Measurements from ENCODE around the gene OR2B2. TPM values are rescaled to one million over a fixed set of nuclear protein-coding genes. Genes with fewer than 3 reads are reported as not detected.

OR2B2 gene
- total RNA-seq, 4 donors from 2014 or later = not detected

- intact Hi-C loops (cut with DNase I) = no loop called here
- no peaks in the 10 kb centered on the region for H3K9me3 ChIP-seq
- peaks cover 1 to 40% (median 4%) of the 10 kb centered on the region in 3 donors for H3K4me1 ChIP-seq
- no peak overlapping the region for H3K27ac ChIP-seq
- TF ChIP-seq, protein P1, sequence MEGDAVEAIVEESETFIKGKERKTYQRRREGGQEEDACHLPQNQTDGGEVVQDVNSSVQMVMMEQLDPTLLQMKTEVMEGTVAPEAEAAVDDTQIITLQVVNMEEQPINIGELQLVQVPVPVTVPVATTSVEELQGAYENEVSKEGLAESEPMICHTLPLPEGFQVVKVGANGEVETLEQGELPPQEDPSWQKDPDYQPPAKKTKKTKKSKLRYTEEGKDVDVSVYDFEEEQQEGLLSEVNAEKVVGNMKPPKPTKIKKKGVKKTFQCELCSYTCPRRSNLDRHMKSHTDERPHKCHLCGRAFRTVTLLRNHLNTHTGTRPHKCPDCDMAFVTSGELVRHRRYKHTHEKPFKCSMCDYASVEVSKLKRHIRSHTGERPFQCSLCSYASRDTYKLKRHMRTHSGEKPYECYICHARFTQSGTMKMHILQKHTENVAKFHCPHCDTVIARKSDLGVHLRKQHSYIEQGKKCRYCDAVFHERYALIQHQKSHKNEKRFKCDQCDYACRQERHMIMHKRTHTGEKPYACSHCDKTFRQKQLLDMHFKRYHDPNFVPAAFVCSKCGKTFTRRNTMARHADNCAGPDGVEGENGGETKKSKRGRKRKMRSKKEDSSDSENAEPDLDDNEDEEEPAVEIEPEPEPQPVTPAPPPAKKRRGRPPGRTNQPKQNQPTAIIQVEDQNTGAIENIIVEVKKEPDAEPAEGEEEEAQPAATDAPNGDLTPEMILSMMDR (IDR thresholded peaks at IDR 0.05) = no peak
- TF ChIP-seq POLR2A (IDR thresholded peaks at IDR 0.05) = no peak
- peaks cover 0 to 71% (median 3%) of the 10 kb centered on the region in 4 donors for H3K27me3 ChIP-seq
- DNase-seq = no peak
- 93 to 96% methylated on average over 2 of the region's 2 CpGs for WGBS, 2 donors
- H3K36me3 ChIP-seq = no peaks in the 10 kb centered on the region
- H3K4me3 ChIP-seq = no peak overlapping the region
Measured at GRCh38 chr6:27888566-27888965, 23.6 kb downstream of the OR2B2 start.

DNA sequence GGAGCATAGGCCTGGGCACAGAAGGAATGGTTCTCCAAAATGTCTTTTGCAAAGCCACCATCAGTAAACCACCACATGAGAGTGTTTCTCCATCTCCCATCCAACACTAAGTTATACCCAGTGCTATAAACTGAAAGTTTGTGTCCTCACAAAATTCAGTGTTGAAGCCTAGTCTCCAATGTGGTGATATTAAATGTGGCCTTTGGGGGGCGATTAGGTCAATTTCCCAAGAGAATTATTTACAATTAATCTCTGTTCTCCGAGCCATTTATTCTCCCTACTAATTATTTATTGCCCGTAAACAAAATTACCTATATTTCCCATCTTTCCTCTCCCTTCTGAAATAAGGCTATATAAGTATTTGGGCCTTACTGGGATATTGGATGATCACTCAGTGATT lies 26.1 kb downstream of the OR2B2 start:
- whole genome bisulfite sequencing, 2 donors = 80 to 85% methylated on average over 3 of the region's 3 CpGs
- TF ChIP-seq, protein P1 (IDR thresholded peaks at IDR 0.05) = no peak
- Histone ChIP-seq H3K36me3 (no peaks in the 10 kb centered on the region), H3K27ac (no peak overlapping the region), H3K4me1 (peaks cover 0 to 15% (median 0%) of the 10 kb centered on the region in 3 donors), H3K27me3 (peaks cover 0 to 47% (median 0%) of the 10 kb centered on the region in 4 donors), H3K9me3 (no peaks in the 10 kb centered on the region), H3K4me3 (no peak overlapping the region)
- intact Hi-C loops (cut with DNase I) = no loop called here
- DNase-seq = no peak

- 93 to 100% methylated on average over 1 of the region's 1 CpG for WGBS, 2 donors
- intact Hi-C loops (cut with DNase I) = no loop called here
- TF ChIP-seq, protein P1 (IDR thresholded peaks at IDR 0.05) = no peak
- TF ChIP-seq POLR2A (IDR thresholded peaks at IDR 0.05) = no peak
Measured at GRCh38 chr6:27883136-27883535, 29.1 kb downstream of the OR2B2 start.

GRCh38 chr6:27882624-27883023 lies 29.6 kb downstream of the OR2B2 start:
- no peak for TF ChIP-seq POLR2A (IDR thresholded peaks at IDR 0.05)
- TF ChIP-seq, protein P1 (IDR thresholded peaks at IDR 0.05) = no peak
- intact Hi-C loops (cut with DNase I) = no loop called here
- H3K36me3 ChIP-seq = no peaks in the 10 kb centered on the region
- peaks cover 0 to 23% (median 0%) of the 10 kb centered on the region in 4 donors for H3K27me3 ChIP-seq
- H3K9me3 ChIP-seq = no peaks in the 10 kb centered on the region
- 81 to 85% methylated on average over 5 of the region's 5 CpGs for WGBS, 2 donors
- H3K27ac ChIP-seq = no peak overlapping the region
- DNase-seq = no peak
- no peak overlapping the region for H3K4me3 ChIP-seq
- no peaks in the 10 kb centered on the region for H3K4me1 ChIP-seq

More at GRCh38 chr6:27883136-27883535, 29.1 kb downstream of the OR2B2 start:
- Histone ChIP-seq H3K27me3 (peaks cover 0 to 26% (median 0%) of the 10 kb centered on the region in 4 donors), H3K36me3 (no peaks in the 10 kb centered on the region), H3K9me3 (no peaks in the 10 kb centered on the region), H3K27ac (no peak overlapping the region), H3K4me3 (no peak overlapping the region), H3K4me1 (no peaks in the 10 kb centered on the region)
- no peak for DNase-seq

DNA sequence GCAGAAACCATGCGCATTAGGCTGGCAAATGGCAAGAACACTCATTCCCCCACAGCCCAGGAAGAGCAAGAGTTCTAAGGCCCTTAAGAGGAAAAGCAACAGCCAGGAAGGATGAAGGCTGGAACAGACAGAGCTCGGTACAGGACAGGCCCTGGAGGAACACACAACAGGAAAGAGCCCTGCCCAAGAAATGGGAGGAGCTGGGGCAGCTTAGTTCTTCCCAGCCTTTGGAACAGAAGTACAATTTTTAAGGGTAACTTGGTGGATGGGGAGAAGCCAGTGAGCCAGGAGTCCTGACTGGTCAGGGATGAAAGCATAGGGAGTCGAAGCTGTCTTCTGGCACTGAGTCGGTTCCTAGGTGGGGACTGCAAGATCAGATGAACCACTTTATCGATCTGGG lies 32.4 kb downstream of the OR2B2 start:
- H3K4me1 ChIP-seq = no peaks in the 10 kb centered on the region
- no peak for TF ChIP-seq POLR2A (IDR thresholded peaks at IDR 0.05)
- TF ChIP-seq, protein P1 (IDR thresholded peaks at IDR 0.05) = no peak
- H3K36me3 ChIP-seq = no peaks in the 10 kb centered on the region
- WGBS, 2 donors = 84% methylated on average over 5 of the region's 5 CpGs
- no peak overlapping the region for H3K4me3 ChIP-seq
- no peak overlapping the region for H3K27ac ChIP-seq
- no peaks in the 10 kb centered on the region for H3K9me3 ChIP-seq
- H3K27me3 ChIP-seq = peaks cover 0 to 2% (median 0%) of the 10 kb centered on the region in 4 donors
- intact Hi-C loops (cut with DNase I) = no loop called here
- no peak for DNase-seq

All from esophagus squamous epithelium (tissue), 5 donors.